OCI-LY3 (cell line): ENCODE data around the gene DCTN2.

ENCODE experiments used
- H2AFZ ChIP-seq: fragments of 200-600, 300-600 bp; shearing (Covaris generic); 2 replicates; pipeline ENCODE4 v1.6.0; 2014; ENCODE audit warnings: antibody characterized with exemption, low read depth, low read length
- H3K27ac ChIP-seq: fragments of 200-600, 300-600 bp; sonication (generic); 2 replicates; pipeline ENCODE4 v1.5.1; 2014; ENCODE audit warnings: mild to moderate bottlenecking, low read length, moderate library complexity, mixed read lengths
- H3K27me3 ChIP-seq: fragments of 200-600, 300-600 bp; sonication (generic); 2 replicates; pipeline ENCODE4 v1.6.1; 2014; ENCODE audit warnings: low read depth, low read length, mixed read lengths
- H3K36me3 ChIP-seq: fragments of 200-600, 300-600 bp; sonication (generic); replicated peaks from 2 replicates; pipeline ENCODE3; 2014; ENCODE audit warnings: low read depth, low read length, mixed read lengths
- H3K4me1 ChIP-seq: fragments of 300-600, 200-600 bp; sonication (generic); 2 replicates; pipeline ENCODE4 v1.6.1; 2014; ENCODE audit warnings: low read length, mixed read lengths
- H3K4me2 ChIP-seq: fragments of 200-600, 300-600 bp; sonication (generic); 2 replicates; pipeline ENCODE4 v1.6.1; 2014; ENCODE audit warnings: low read length, mixed read lengths
- H3K4me3 ChIP-seq: fragments of 300-600, 200-600 bp; sonication (generic); 2 replicates; pipeline ENCODE4 v1.5.1; 2014; ENCODE audit warnings: antibody characterized with exemption, mild to moderate bottlenecking, low read length, moderate library complexity
- H3K79me2 ChIP-seq: fragments of 300-600, 200-600 bp; shearing (Covaris generic); 2 replicates; pipeline ENCODE4 v1.6.1; 2014; ENCODE audit warnings: mild to moderate bottlenecking, low read length, mixed read lengths
- H3K9ac ChIP-seq: fragments of 300-600, 200-600 bp; shearing (Covaris generic); 2 replicates; pipeline ENCODE4 v1.6.0; 2014; ENCODE audit warnings: mild to moderate bottlenecking, low read length, moderate library complexity
- H3K9me3 ChIP-seq: fragments of 200-600, 300-600 bp; shearing (Covaris generic); 2 replicates; pipeline ENCODE4 v1.6.1; 2014; ENCODE audit warnings: low read length, mixed read lengths; ENCODE audit not compliant: insufficient read depth
- H4K20me1 ChIP-seq: fragments of 200-600, 300-600 bp; sonication (generic); 2 replicates; pipeline ENCODE4 v1.6.1; 2016; ENCODE audit warnings: low read length, mixed read lengths; ENCODE audit not compliant: insufficient read depth
- EZH2phosphoT487 ChIP-seq: fragments of 200-600 bp; shearing (Covaris generic); IDR thresholded peaks from 2 replicates; pipeline ENCODE4 v1.6.1; 2018; ENCODE audit warnings: antibody characterized with exemption, mixed run types, low read depth
- TF ChIP-seq, protein P1 (sequence below): fragments of 200-600, 300-600 bp; sonication (generic); IDR thresholded peaks from 2 replicates; pipeline ENCODE4 v1.5.1; 2014; ENCODE audit warnings: antibody characterized with exemption, low read length, low read depth

Gene DCTN2

DNA sequence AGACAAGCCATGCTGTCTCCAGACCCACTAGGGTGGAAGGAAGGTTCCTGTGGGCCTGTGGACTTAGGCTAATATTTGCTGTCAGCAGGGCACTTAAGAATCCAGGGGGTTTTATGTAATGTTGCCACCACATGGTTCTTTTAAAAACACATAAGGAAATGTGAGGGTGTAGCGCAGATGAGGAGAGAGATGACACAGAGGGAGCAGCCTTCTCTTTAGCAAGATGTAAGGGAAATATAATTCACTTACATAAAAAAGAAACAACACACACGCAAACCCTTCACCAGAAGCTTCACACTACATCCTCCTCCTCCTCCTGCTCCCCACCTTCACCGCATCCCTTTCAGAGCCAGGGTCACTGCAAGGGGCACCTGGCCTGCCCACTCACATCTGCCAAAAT, 39.1 kb upstream of the DCTN2 start:
- Histone ChIP-seq H3K4me1 (peaks cover 13% of the 10 kb centered on the region; the same call in 1 of the 2 replicates), H3K79me2 (peaks cover under 1% of the 10 kb centered on the region; the same call in 1 of the 2 replicates), H4K20me1 (no peaks in the 10 kb centered on the region), H3K9ac (no peak overlapping the region), H3K4me3 (no peak overlapping the region), H3K9me3 (no peaks in the 10 kb centered on the region), H3K27ac (no peak overlapping the region), H2AFZ (no peak overlapping the region), H3K4me2 (no peak overlapping the region), H3K36me3 (no peaks in the 10 kb centered on the region), H3K27me3 (peaks cover 27% of the 10 kb centered on the region)
- TF ChIP-seq, protein P1, sequence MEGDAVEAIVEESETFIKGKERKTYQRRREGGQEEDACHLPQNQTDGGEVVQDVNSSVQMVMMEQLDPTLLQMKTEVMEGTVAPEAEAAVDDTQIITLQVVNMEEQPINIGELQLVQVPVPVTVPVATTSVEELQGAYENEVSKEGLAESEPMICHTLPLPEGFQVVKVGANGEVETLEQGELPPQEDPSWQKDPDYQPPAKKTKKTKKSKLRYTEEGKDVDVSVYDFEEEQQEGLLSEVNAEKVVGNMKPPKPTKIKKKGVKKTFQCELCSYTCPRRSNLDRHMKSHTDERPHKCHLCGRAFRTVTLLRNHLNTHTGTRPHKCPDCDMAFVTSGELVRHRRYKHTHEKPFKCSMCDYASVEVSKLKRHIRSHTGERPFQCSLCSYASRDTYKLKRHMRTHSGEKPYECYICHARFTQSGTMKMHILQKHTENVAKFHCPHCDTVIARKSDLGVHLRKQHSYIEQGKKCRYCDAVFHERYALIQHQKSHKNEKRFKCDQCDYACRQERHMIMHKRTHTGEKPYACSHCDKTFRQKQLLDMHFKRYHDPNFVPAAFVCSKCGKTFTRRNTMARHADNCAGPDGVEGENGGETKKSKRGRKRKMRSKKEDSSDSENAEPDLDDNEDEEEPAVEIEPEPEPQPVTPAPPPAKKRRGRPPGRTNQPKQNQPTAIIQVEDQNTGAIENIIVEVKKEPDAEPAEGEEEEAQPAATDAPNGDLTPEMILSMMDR = no peak
- no peak for TF ChIP-seq EZH2phosphoT487

DNA sequence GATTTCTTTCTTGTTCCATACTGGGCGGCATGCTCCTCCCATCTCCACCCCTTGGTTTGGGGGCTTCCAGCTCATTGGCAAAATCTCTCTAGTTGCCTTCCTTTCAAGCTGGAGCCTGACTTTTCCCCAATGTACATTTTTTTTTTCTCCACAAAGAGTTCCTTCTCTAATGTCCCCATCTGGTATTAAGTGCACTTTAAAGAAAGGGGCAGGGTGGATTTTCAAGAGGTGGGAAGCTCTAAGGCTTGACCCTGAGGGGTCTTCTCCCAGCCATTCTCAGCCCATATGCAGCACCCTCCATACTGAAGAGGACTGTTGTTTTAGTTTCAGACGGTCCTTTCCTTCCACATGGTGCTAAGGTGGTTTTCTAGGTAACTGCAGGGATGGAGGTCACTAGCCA, 38.2 kb upstream of the DCTN2 start:
- Histone ChIP-seq H3K4me2 (no peak overlapping the region), H3K36me3 (no peaks in the 10 kb centered on the region), H3K4me1 (peaks cover 8% of the 10 kb centered on the region; the same call in 1 of the 2 replicates), H3K9ac (no peak overlapping the region), H3K27ac (no peak overlapping the region), H3K79me2 (no peaks in the 10 kb centered on the region), H3K27me3 (peaks cover 27% of the 10 kb centered on the region), H3K9me3 (no peaks in the 10 kb centered on the region), H2AFZ (no peak overlapping the region), H4K20me1 (no peaks in the 10 kb centered on the region), H3K4me3 (no peak overlapping the region)
- TF ChIP-seq, protein P1 = no peak
- TF ChIP-seq EZH2phosphoT487 = no peak

DNA sequence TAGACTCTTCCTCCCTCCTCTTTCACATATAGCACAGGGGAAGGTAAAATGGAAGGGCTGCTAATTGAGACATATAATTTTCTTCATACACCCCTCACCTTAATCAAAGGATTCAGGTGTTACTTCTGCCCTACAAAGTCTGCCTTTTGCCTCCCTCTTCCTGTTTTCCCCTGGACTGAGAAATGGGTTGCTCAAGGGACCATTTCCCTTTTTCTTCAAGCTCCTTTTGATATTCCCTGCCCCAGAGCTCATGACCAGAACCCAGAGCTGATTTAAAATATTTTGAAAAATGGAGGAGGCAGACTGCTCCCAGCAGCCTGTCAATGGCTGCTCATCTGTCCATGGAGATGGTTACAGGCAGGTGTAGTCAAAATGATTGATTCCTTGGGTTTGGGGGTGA, 37.7 kb upstream of the DCTN2 start:
- no peaks in the 10 kb centered on the region for H3K9me3 ChIP-seq

DNA sequence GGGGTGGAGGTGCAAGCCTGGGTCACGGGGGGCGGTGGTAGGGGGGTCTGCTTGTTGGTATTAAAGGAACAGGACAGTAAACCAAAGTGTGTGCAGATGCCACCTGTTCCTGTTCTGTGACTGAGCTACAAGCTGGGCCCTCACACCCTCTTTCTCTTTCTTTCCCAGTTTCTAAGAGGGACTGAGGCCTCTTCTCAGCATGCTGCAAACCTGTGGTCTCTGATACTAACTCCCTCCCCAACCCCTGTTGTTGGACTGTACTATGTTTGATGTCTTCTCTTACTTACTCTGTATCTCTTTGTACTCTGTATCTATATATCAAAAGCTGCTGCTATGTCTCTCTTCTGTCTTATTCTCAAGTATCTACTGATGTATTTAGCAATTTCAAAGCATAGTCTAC, 37.1 kb upstream of the DCTN2 start:
- peaks cover 5% of the 10 kb centered on the region; the same call in 1 of the 2 replicates for H3K4me1 ChIP-seq
- no peak overlapping the region for H3K4me2 ChIP-seq
- H3K79me2 ChIP-seq = no peaks in the 10 kb centered on the region
- H3K36me3 ChIP-seq = no peaks in the 10 kb centered on the region
- H4K20me1 ChIP-seq = no peaks in the 10 kb centered on the region
- no peak overlapping the region for H3K27ac ChIP-seq
- TF ChIP-seq EZH2phosphoT487 = no peak
- TF ChIP-seq, protein P1 = no peak
- no peak overlapping the region for H3K9ac ChIP-seq
- H3K4me3 ChIP-seq = no peak overlapping the region
- no peaks in the 10 kb centered on the region for H3K9me3 ChIP-seq
- 0 out of 2 replicates have a peak overlapping the region, but pooled peaks have one; percentile 48 for H2AFZ ChIP-seq
- H3K27me3 ChIP-seq = peaks cover 27% of the 10 kb centered on the region

More for the DNA sequence above, 37.7 kb upstream of the DCTN2 start:
- Histone ChIP-seq H3K4me1 (peaks cover 8% of the 10 kb centered on the region; the same call in 1 of the 2 replicates), H3K79me2 (no peaks in the 10 kb centered on the region), H3K9ac (no peak overlapping the region), H3K27me3 (peaks cover 27% of the 10 kb centered on the region), H3K4me2 (no peak overlapping the region), H3K36me3 (no peaks in the 10 kb centered on the region), H3K4me3 (no peak overlapping the region), H4K20me1 (no peaks in the 10 kb centered on the region), H2AFZ (no peak overlapping the region), H3K27ac (no peak overlapping the region)
- no peak for TF ChIP-seq EZH2phosphoT487
- TF ChIP-seq, protein P1 = no peak
